GM19023 (cell line): ENCODE data around the gene FANCM.

Experiments
- ATAC-seq: cut with Tn5 transposase; IDR thresholded peaks from one replicate; pipeline ENCODE4 v1.9.1; 2021; ENCODE audit warnings: mild to moderate bottlenecking, moderate library complexity; ENCODE audit not compliant: unreplicated experiment

Gene FANCM

DNA sequence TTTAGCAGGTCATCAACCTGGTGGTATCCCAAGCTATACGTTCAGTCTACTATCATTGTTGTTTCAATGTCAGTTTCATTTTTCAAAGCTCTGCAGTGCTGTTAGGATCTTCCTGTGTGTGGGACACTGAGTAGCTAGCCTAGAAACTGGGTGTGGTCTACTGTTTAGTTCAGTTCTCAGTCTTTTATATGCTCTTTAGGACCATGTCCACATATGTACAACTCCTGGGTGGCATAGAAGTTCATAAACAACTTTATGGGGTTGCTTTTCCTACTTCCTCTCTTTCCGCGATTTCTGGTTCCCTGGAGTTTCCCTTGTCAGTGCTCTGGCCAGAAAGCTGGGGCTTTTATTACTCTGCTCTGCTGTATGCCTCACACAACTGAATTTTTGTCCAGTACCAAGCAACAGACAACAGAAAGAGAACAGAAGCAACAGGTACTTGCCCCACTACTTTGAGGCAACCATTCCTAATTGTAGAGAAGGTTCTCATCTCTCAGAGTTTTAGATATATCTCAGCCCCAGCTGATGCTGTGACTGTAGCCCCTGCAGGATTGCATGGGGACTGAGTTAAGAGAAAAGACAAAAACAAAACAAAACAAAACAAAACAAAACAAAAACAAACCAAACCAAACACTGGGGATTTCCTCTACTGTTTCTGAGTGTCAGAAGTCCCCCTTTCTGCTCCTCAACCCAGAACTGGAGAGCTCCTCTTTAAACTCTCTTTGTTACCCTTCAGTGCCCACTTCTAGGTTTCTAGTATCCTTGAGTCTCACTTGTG is 86.9 kb downstream of the FANCM start:
- ATAC-seq = peak; percentile 72

GRCh38 chr14:45227566-45227965 is 91.8 kb downstream of the FANCM start:
- no peak for ATAC-seq

- ATAC-seq = no peak
Observed at GRCh38 chr14:45238988-45239387, 103.3 kb downstream of the FANCM start.

- no peak for ATAC-seq
Observed at GRCh38 chr14:45242706-45243105, 107.0 kb downstream of the FANCM start.

GRCh38 chr14:45246151-45246550 is 110.4 kb downstream of the FANCM start:
- no peak for ATAC-seq

DNA sequence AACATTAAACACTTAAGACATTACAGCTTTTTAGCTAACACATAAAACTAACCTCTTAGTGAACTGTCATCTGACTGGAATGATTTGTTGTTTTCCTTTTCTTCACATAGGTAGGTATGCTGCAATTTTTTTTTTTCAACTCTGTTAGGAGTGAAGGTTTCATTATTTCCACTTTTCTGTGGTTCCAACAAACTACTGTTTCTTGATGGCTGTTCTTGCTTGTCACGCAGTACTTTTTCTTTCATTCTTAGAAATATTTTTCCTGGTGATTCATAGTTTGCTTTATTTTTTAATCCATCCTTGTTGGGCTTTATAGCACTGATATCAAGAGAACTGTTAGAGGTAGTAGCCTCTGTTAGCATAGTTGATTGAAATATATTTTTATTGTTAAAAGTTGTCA is 111.0 kb downstream of the FANCM start:
- no peak for ATAC-seq

- no peak for ATAC-seq
Observed at GRCh38 chr14:45247427-45247826, 111.7 kb downstream of the FANCM start.

DNA sequence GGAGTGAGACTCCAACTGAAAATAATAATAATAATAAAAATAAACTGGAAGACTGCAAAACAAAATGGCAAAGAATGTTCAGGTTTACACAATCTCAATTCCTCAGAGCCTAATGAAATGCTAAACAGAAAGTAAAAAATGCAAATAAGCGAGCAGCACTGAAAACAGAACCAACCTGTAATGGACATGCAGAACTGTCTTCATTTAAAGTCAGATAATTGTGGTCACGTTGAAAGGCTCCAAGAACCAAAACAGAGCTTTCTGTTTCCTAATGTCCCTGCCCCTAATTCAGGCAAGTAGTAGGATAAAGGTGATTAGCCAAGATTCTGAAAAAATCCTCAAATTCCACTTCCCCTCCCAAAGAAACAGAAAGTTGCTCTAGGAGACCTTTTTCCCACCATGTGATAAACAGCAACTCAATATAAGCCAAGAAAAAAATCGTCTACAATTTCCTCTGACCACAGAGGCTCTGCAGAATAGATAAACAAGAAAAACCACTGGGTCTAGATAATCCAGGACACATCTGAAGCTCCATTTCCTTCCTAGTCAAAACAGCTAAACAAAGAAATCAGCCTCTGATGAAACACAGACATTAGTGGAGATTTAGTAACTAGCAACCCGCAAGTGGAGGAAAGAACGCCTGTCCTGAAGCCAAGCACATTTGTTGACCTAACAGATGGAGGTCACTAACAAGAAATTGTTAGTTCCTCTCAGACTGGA is 114.3 kb downstream of the FANCM start:
- ATAC-seq = peak; percentile 12
